ENCODE measurements around the gene PGGT1B. TPM values are rescaled to one million over a fixed set of nuclear protein-coding genes. Genes with fewer than 3 reads are reported as not detected.

The PGGT1B gene
- polyA plus RNA-seq, 10 donors = 14.4 to 24.9 (median 18.9) TPM

DNA sequence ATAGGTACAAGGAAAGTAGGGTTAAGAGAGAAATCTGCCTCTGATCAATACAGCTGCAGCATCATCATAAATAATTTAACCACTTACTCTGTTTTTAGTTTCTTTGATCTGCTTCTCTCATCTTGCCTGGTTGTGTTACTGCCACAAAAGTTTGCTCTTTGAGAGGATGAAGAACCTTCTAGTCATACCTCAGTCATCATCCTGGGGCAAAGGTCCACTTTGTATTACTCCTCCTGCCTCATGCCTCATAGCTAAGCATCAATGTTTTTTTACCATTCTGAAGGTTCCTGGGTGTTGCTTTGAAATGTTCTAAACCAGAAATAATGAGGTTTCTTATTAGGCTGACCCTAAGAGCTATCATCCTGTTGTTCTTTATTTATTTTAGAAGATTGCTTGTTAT lies 75.9 kb downstream of the PGGT1B start:
- no peak for DNase-seq

GRCh38 chr5:115184770-115185169 lies 77.9 kb downstream of the PGGT1B start:
- DNase-seq = no peak

DNA sequence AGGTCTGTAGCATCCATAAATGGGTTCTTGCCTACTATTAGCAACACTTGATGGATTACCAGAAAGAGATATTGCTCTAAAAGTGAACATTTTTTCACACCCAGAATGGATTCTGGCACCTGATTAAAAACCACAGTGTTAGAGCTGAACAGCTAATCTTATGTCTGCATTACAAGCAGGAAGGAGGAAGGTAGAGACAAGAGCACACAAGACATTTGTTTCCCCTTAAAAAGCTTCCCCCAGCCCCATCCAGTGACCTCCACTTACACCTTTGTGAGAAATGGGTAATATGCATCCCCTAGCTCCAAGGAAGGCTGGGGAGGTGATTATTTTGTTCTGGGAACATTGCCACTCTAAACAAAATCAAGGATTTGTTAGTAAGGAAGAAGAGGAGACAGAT lies 80.9 kb downstream of the PGGT1B start:
- DNase-seq = no peak

DNA sequence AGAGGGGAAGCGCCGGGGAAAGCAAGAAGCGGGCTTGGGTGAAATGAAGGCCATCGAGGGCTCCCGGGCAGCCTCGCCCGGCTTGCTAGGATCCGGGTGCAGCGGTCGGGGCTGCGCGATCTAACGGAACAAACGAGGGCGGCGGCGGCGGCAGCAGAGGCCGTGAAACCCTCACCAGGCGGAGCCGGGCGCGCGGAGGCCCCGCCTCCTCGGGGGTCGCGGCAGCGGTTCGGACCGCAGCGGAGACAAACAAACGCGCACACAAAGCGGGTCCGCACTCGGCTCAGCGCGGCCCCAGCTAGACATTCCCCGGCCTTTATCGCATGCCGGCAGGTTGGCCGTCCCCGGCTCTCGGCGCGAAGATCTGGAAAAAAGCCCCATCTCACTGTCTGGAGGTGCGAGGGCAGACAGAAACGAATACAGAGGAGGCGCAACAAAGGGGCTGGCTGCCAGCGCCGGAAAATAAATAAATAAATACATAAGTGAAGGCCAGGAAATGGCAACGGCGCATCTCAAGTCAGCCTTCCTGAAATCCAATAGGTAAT lies 82.4 kb downstream of the PGGT1B start:
- peak in 1 of 3 donors; percentile 72 for DNase-seq

- DNase-seq = peak in 1 of 3 donors; percentile 73
Measured at GRCh38 chr5:115179394-115180164, 83.1 kb downstream of the PGGT1B start.

DNA sequence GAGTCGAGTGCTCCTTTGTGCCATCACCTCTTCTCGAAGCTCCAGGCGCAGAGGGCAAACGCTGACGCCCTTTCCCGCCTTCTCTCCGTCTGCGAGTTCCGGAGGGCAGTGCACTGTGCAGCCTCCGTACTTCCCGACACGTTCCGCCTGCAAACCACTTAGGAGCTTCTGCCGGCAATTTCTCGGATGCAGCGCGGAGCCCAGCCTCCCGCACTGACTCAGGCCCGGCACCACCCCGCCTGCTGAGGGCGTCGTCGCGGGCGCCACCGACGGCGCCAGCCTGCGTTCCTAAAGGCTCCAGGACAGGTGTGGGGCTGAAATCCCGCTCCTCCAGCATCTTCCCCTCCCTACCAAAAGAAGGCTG lies 83.7 kb downstream of the PGGT1B start:
- no peak for DNase-seq

- DNase-seq = no peak
Measured at GRCh38 chr5:115170929-115171510, 91.7 kb downstream of the PGGT1B start.

DNA sequence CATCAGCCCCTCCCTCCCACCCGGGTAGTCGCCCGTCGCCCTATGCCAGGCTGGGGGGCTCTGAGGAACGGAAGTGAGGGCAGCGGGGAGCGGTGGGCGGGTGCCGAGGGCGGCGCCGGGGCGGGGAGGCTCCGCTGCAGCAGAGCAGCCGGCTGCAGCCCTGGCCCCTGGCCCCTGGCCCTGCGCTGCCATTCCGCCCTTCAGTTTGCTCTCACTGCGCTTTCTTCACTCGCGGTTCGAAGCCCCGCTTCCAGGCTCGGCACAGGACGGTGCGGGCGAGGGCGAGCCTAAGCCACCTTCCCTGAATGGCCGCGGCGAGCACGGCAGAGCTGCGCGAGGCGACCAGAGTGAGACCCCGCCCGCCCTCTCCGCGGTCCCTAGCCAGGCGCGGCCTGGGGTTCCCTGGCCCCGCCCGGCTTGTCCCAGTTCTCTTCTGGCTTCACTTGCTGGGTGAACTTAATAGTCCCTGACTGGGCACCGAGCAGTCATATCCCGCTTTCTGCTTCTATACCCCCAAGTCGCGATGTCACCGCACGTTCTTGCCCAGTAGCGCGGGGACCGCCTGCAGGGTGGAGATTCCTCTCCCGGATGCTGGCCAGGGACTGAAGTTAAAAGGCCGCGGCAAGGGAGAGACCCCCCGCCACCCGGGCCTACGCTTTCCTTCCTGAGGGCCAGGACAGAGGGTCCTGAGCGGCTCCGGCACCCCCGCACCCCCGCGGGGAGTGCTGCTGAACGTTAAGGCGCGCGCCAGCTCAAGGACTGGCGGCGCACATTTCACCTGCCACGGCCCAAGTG lies 92.3 kb downstream of the PGGT1B start:
- DNase-seq = peak in 1 of 3 donors; percentile 30

- peak; percentile 79 to 92 (median 85) for DNase-seq
Measured at GRCh38 chr5:115169487-115170133, 93.1 kb downstream of the PGGT1B start, which contains the start of gene TRIM36. TSS of gene TRIM36 (minus strand) at chr5:115169908. CDS start at chr5:115169634, 274 bp downstream.

DNA sequence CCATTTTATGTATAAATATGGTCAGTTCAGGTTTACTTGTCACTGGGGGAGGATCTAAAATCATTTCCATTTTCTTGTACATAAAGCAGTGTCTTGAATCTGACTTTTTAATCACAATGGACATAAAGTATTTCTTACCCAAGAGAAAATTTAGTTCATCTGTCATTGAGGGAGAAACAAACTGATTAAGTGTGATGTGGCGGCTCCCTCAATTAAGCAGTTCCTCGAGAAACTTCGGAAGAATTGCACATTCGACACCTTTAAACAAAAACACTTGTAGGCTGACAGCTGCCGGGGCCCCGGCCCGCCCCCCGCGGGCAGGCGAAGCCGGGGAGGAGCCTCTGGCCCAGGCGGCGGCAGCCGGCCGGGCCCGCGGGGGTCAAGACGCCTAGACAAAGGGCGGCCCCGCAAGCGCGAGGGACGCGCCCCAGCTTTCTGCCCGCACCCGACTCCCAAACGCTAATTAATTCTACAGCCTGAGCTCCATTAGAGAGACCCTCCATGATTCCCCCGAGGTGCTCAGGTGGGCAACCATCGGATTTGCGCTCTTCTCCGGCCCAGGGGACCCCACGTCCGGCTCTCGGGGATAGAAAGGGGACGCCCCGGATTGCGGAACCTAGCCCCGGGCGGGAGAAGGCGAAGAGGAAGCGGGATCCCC lies 93.7 kb downstream of the PGGT1B start:
- DNase-seq = peak in 1 of 3 donors; percentile 20

DNA sequence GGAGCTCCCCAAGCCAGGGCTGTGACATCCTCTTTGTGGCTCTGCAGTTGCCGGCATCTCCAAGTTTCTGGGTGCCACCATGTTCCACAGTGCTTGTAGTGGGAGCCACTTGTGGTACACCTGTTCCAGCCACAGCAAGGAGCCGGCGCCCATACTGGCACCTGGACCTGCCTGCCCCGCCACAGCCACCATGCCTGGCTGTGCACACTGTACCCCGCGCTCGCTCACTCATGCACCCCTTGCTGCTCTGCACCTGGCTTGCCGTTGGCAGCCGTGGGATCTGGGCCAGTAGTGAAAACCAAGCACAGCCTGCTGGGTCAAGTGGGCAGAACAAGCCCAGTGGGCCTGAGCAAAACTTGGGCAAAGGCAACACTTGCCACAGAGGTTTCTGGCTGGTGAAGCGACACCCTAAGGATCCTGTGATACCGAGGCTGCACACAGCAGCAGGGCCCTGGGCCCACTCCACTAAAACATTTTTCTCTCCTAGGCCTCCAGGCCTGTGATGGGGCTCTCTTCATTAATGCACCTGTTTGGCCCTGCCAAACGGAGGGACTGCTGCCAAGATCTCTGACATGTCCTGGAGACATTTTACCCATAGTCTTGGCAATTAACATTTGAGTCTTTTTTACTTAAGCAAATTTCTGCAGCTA lies 95.8 kb downstream of the PGGT1B start:
- DNase-seq = no peak

DNA sequence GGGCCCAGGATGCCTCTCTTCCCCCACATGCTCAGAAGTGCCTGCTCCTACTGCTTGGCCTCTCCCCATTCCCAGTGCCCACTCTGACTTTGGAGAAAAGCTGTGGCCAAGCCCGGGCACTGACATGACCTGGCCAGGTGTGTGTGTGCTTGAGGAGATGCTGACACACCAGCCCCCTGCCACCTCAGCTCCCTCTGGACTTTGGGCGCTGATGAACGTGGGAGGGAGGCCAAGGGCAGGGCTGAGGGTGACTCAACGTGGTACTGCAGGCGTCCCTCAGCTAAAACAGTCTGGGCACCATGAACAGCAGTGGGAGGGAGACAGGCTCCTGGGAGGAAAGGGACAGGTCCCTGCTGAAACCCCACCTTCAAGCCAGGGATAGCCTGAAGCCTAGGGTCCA lies 96.9 kb downstream of the PGGT1B start:
- DNase-seq = no peak

DNA sequence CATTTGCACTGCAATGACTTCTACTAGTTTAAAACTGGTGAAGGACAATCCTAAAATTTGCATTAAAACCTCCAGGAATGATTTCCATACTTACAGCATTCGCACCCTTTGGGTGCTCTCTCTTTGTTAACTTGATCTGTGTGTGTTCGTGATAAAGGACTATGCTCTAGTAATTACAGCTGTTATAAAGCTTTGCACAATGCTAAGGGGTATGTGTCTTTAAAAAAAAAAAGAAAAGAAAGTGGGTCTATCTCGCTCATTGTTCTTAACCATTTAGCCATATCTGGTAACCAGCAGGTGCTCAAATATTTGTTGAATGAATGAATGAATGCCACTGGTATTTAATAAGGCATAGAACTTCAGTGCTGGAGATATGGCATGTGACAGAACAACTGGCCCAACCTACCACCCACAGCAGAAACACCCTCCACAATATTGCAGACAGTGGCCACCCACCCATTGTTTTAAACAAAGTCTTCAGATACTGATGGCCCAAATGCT lies 101.7 kb downstream of the PGGT1B start:
- DNase-seq = no peak

Other genes with a start within 250 kb of the PGGT1B start
- gene TRIM36, start 93.0 kb downstream of the PGGT1B start, polyA plus RNA-seq (ENCODE audit: insufficient read length in 10 of 10) = 1 to 10 TPM; 1.6 to 3.3 (median 2.8) TPM
- 10 to 100 TPM in 5 of 10 donors, 1 to 10 TPM in 5; 6.6 to 12.4 (median 9.7) TPM for gene CCDC112, start 33.8 kb upstream of the PGGT1B start, polyA plus RNA-seq (ENCODE audit: insufficient read length in 10 of 10)